MM.1S (cell line): ENCODE results near the gene ZNF219.

Experiments
- DNase-seq: peaks from one replicate; pipeline ENCODE4 v3.0.0-alpha.2; 2015
- H2AFZ ChIP-seq: fragments of 300-600 bp; sonication (generic); 2 replicates; pipeline ENCODE4 v1.6.0; 2016; ENCODE audit warnings: antibody characterized with exemption, low read length
- H3F3A ChIP-seq: fragments of 300-600 bp; sonication (generic); 2 replicates; pipeline ENCODE4 v1.6.1; 2016; ENCODE audit warnings: mild to moderate bottlenecking, antibody characterized with exemption, low read length, moderate library complexity, mixed read lengths; ENCODE audit not compliant: insufficient read depth
- H3K27ac ChIP-seq: fragments of 300-600 bp; sonication (generic); 2 replicates; pipeline ENCODE4 v1.5.1; 2016; ENCODE audit warnings: mild to moderate bottlenecking, low read length
- H3K27me3 ChIP-seq: fragments of 300-600 bp; sonication (generic); replicated peaks from 2 replicates; pipeline ENCODE4 v1.6.0; 2016; ENCODE audit warnings: low read length; ENCODE audit not compliant: insufficient read depth
- H3K36me3 ChIP-seq: fragments of 300-600 bp; sonication (generic); replicated peaks from 2 replicates; pipeline ENCODE4 v1.6.1; 2016; ENCODE audit warnings: mild to moderate bottlenecking, low read length, mixed read lengths; ENCODE audit not compliant: insufficient read depth
- H3K4me1 ChIP-seq: fragments of 300-600 bp; sonication (generic); 2 replicates; pipeline ENCODE4 v1.6.1; 2016; ENCODE audit warnings: low read length, mixed read lengths
- H3K4me2 ChIP-seq: fragments of 300-600 bp; sonication (generic); 2 replicates; pipeline ENCODE4 v1.6.0; 2016; ENCODE audit warnings: low read depth, low read length
- H3K4me3 ChIP-seq: fragments of 300-600 bp; sonication (generic); 2 replicates; pipeline ENCODE4 v1.5.1; 2016; ENCODE audit warnings: low read length, mixed read lengths
- H3K79me2 ChIP-seq: fragments of 300-600 bp; sonication (generic); 2 replicates; pipeline ENCODE4 v1.6.1; 2016; ENCODE audit warnings: mixed run types, low read length, mixed read lengths
- H3K9ac ChIP-seq: fragments of 300-600 bp; sonication (generic); 2 replicates; pipeline ENCODE4 v1.6.1; 2016; ENCODE audit warnings: low read length, mixed read lengths
- H3K9me2 ChIP-seq: fragments of 300-600 bp; sonication (generic); replicated peaks from 2 replicates; pipeline ENCODE4 v1.6.1; 2016; ENCODE audit warnings: mild to moderate bottlenecking, low read length, mixed read lengths; ENCODE audit not compliant: insufficient read depth
- H3K9me3 ChIP-seq: fragments of 300-600 bp; sonication (generic); replicated peaks from 2 replicates; pipeline ENCODE4 v1.6.1; 2016; ENCODE audit warnings: mild to moderate bottlenecking, low read length, mixed read lengths; ENCODE audit not compliant: insufficient read depth
- H4K20me1 ChIP-seq: fragments of 300-600 bp; sonication (generic); 2 replicates; pipeline ENCODE4 v1.6.1; 2016; ENCODE audit warnings: mild to moderate bottlenecking, low read length, moderate library complexity, mixed read lengths; ENCODE audit not compliant: insufficient read depth
- EZH2 ChIP-seq: fragments of 300-600 bp; sonication (generic); optimal IDR thresholded peaks from 2 replicates; pipeline ENCODE3; 2017; ENCODE audit warnings: low read depth, mild to moderate bottlenecking, antibody characterized with exemption, low read length, mixed read lengths
- EZH2phosphoT487 ChIP-seq: fragments of 300-600 bp; sonication (generic); IDR thresholded peaks from 2 replicates; pipeline ENCODE4 v1.6.1; 2018; ENCODE audit warnings: antibody characterized with exemption, low read length
- TF ChIP-seq, protein P1 (sequence below): fragments of 300-600 bp; sonication (generic); IDR thresholded peaks from 2 replicates; pipeline ENCODE4 v1.5.1; 2016; ENCODE audit warnings: antibody characterized with exemption, low read length, mixed read lengths

Gene ZNF219

DNA sequence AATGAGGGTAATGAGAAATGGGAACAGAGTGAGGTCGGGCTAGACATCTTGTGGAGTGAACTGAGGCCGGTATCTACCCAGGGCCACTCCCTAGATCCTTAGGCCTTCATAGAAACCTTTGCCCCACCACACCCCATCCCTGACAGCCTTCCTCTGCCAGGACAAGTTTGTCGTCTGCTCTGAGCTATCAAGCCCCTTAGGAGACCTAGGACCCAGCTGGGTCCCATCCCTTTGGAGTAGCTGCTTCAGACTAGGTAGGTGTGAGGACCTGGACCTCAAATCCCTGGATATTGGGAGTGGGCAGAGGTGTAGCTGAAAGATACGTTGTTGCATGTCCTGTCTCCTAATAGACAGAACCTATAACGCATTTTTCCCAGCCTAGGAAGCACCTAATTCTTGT lies 2.5 kb upstream of the ZNF219 start, which contains the start of gene TMEM253:
TMEM253 (plus strand) TSS at position 136 of the 400 bp plus-strand sequence. CDS start 278 bp downstream, outside the sequence.
- TF ChIP-seq, protein P1, sequence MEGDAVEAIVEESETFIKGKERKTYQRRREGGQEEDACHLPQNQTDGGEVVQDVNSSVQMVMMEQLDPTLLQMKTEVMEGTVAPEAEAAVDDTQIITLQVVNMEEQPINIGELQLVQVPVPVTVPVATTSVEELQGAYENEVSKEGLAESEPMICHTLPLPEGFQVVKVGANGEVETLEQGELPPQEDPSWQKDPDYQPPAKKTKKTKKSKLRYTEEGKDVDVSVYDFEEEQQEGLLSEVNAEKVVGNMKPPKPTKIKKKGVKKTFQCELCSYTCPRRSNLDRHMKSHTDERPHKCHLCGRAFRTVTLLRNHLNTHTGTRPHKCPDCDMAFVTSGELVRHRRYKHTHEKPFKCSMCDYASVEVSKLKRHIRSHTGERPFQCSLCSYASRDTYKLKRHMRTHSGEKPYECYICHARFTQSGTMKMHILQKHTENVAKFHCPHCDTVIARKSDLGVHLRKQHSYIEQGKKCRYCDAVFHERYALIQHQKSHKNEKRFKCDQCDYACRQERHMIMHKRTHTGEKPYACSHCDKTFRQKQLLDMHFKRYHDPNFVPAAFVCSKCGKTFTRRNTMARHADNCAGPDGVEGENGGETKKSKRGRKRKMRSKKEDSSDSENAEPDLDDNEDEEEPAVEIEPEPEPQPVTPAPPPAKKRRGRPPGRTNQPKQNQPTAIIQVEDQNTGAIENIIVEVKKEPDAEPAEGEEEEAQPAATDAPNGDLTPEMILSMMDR: no peak
- TF ChIP-seq EZH2phosphoT487 (no peak), EZH2 (no peak)
- Histone ChIP-seq H3K9me3 (no peaks in the 10 kb centered on the region), H2AFZ (no peak within 1 kb of the TSS), H3F3A (peaks cover 3% of the 10 kb centered on the region; the same call in 1 of the 2 replicates), H3K79me2 (no peaks in the 10 kb centered on the region), H4K20me1 (no peaks in the 10 kb centered on the region), H3K36me3 (no peaks in the 10 kb centered on the region), H3K27ac (no peak within 1 kb of the TSS), H3K4me2 (no peak within 1 kb of the TSS), H3K4me3 (no peak within 1 kb of the TSS), H3K4me1 (peaks cover 21% of the 10 kb centered on the region; the same call in 1 of the 2 replicates), H3K9me2 (no peaks in the 10 kb centered on the region), H3K9ac (no peak within 1 kb of the TSS), H3K27me3 (no peaks in the 10 kb centered on the region)
- DNase-seq: no peak

GRCh38 chr14:21099596-21099985 lies 1.1 kb upstream of the ZNF219 start:
- Histone ChIP-seq H3K4me2 (peak overlapping the region; percentile 70; the same call in 1 of the 2 replicates), H3F3A (no peaks in the 10 kb centered on the region; the same call in 1 of the 2 replicates), H3K9me2 (no peaks in the 10 kb centered on the region), H3K27ac (no peak overlapping the region), H3K4me3 (0 out of 2 replicates have a peak overlapping the region, but pooled peaks have one; percentile 64), H3K36me3 (no peaks in the 10 kb centered on the region), H2AFZ (no peak overlapping the region), H3K9ac (no peak overlapping the region), H3K27me3 (no peaks in the 10 kb centered on the region), H4K20me1 (no peaks in the 10 kb centered on the region), H3K79me2 (no peaks in the 10 kb centered on the region), H3K4me1 (peaks cover 13% of the 10 kb centered on the region; the same call in 1 of the 2 replicates), H3K9me3 (no peaks in the 10 kb centered on the region)
- TF ChIP-seq, protein P1: no peak
- no peak for TF ChIP-seq EZH2
- TF ChIP-seq EZH2phosphoT487: no peak
- no peak for DNase-seq

DNA sequence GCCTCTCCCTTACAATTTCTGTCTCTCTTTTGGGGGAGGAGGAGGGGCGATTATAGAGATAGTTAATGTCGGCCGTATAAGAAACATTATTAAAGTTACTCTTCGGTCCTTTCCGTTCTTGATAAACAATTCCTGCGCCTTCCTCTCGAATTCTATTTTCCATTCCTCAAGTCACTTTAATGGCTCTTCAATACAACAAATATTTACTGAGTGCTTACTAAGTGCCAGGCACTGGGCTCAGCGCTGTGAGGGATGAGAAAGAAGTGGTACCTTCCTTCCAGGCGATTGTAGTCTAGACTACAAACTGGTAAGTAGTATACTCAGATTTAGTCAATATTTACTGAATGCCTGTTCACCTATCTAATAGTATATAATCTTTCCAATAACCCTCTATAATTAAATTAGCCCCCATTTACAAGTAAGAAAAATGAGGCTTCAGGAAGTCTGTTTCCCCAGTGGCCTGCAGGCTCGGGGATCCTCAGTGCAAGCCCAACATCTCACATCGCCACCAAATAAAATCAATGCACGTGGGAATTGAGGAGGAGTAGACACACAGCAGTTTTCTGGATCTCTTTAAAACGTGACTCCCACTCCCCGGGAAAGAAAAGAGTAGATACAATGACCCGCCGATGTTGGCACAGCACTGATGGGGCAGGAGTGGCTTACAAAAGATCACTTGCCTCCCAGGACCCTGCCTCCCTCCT lies 589 bp upstream of the ZNF219 start:
- Histone ChIP-seq H3K9me3 (no peaks in the 10 kb centered on the region), H3K79me2 (no peaks in the 10 kb centered on the region), H3K9me2 (no peaks in the 10 kb centered on the region), H3K4me2 (peak overlapping the region; percentile 70; the same call in 1 of the 2 replicates), H3K27me3 (no peaks in the 10 kb centered on the region), H3K9ac (peak overlapping the region; percentile 37; the same call in 1 of the 2 replicates), H3K27ac (no peak overlapping the region), H4K20me1 (no peaks in the 10 kb centered on the region), H3K4me3 (peak overlapping the region; percentile 64), H2AFZ (peak overlapping the region; percentile 61), H3F3A (no peaks in the 10 kb centered on the region), H3K4me1 (peaks cover 13% of the 10 kb centered on the region; the same call in 1 of the 2 replicates), H3K36me3 (no peaks in the 10 kb centered on the region)
- DNase-seq: no peak
- TF ChIP-seq, protein P1: no peak
